WTC11 (cell line): ENCODE measurements around the gene RNF214. TPM values are rescaled to one million over a fixed set of nuclear protein-coding genes. Genes with fewer than 3 reads are reported as not detected.

Source experiments
- ATAC-seq: fragments of 200-7000 bp; cut with Tn5 transposase; 2 replicates; pipeline ENCODE4 v1.10.0; 2021; ENCODE audit warnings: mild to moderate bottlenecking, moderate library complexity
- CTCF ChIA-PET: fragments of 300-600 bp; sonication (Branson Sonifier 250); formaldehyde crosslinking; loops from one replicate; lab custom pipeline; 2021; ENCODE audit warnings: antibody characterized with exemption; lab: Charles Lee
- POLR2A ChIA-PET: fragments of 350-600 bp; sonication (Branson Sonifier 250); formaldehyde crosslinking; loops from one replicate; lab custom pipeline; 2021; ENCODE audit warnings: antibody characterized with exemption; lab: Charles Lee
- DNase-seq: peaks from one replicate; pipeline ENCODE4 v3.0.0; 2021; ENCODE audit warnings: low spot score
- H3K27ac Mint-ChIP-seq: 2 replicates; pipeline ENCODE4 v1.8.0; 2021; ENCODE audit warnings: mixed read lengths
- H3K27me3 Mint-ChIP-seq: 2 replicates; pipeline ENCODE4 v1.8.0; 2021; ENCODE audit warnings: low read depth, mild to moderate bottlenecking, moderate library complexity, mixed read lengths
- H3K36me3 Mint-ChIP-seq: 2 replicates; pipeline ENCODE4 v1.8.0; 2021; ENCODE audit warnings: mixed read lengths
- H3K4me1 Mint-ChIP-seq: 2 replicates; pipeline ENCODE4 v1.8.0; 2022; ENCODE audit warnings: mixed read lengths
- H3K4me3 Mint-ChIP-seq: 2 replicates; pipeline ENCODE4 v1.8.0; 2021; ENCODE audit warnings: mild to moderate bottlenecking, moderate library complexity, mixed read lengths
- H3K9me3 Mint-ChIP-seq: 2 replicates; pipeline ENCODE4 v1.8.0; 2021; ENCODE audit warnings: mixed read lengths
- AR ChIP-seq: fragments of 250-450 bp; sonication (Bioruptor Pico); IDR thresholded peaks from 2 replicates; pipeline ENCODE4 v1.9.0; 2021; ENCODE audit warnings: mild to moderate bottlenecking
- ATF1 ChIP-seq: sonication (generic); formaldehyde crosslinking; IDR thresholded peaks from 2 replicates; pipeline ENCODE4 v1.8.1; 2023; ENCODE audit warnings: mild to moderate bottlenecking, moderate library complexity, missing genetic modification reagents
- CREB1 ChIP-seq: sonication (generic); formaldehyde crosslinking; IDR thresholded peaks from 2 replicates; pipeline ENCODE4 v1.8.0; 2023; ENCODE audit warnings: mild to moderate bottlenecking, missing genetic modification reagents
- EMX1 ChIP-seq: fragments of 250-450 bp; sonication (Bioruptor Pico); IDR thresholded peaks from 2 replicates; pipeline ENCODE4 v1.8.0; 2021; ENCODE audit warnings: mild to moderate bottlenecking
- ERG ChIP-seq: fragments of 250-450 bp; sonication (Bioruptor Pico); IDR thresholded peaks from 2 replicates; pipeline ENCODE4 v1.8.0; 2021; ENCODE audit warnings: mild to moderate bottlenecking
- FOXJ3 ChIP-seq: sonication (generic); formaldehyde crosslinking; IDR thresholded peaks from 2 replicates; pipeline ENCODE4 v1.9.0; 2021; ENCODE audit warnings: missing genetic modification reagents, mild to moderate bottlenecking, borderline replicate concordance
- HMGA2 ChIP-seq: fragments of 250-450 bp; sonication (Bioruptor Pico); IDR thresholded peaks from 2 replicates; pipeline ENCODE4 v1.4.0; 2021; ENCODE audit warnings: mild to moderate bottlenecking, moderate library complexity
- KAT7 ChIP-seq: sonication (generic); formaldehyde crosslinking; IDR thresholded peaks from 2 replicates; pipeline ENCODE4 v1.8.1; 2023; ENCODE audit warnings: missing genetic modification reagents, mild to moderate bottlenecking, borderline replicate concordance
- MYBL2 ChIP-seq: sonication (generic); formaldehyde crosslinking; IDR thresholded peaks from 2 replicates; pipeline ENCODE4 v1.8.1; 2023; ENCODE audit warnings: mild to moderate bottlenecking, moderate library complexity, missing genetic modification reagents
- NFATC4 ChIP-seq: fragments of 250-450 bp; sonication (Bioruptor Pico); IDR thresholded peaks from 2 replicates; pipeline ENCODE4 v1.9.0; 2021; ENCODE audit warnings: mild to moderate bottlenecking
- OVOL2 ChIP-seq: fragments of 250-450 bp; sonication (Bioruptor Pico); IDR thresholded peaks from 2 replicates; pipeline ENCODE4 v1.9.0; 2021; ENCODE audit warnings: mild to moderate bottlenecking, borderline replicate concordance
- SMAD4 ChIP-seq: sonication (generic); formaldehyde crosslinking; IDR thresholded peaks from 2 replicates; pipeline ENCODE4 v1.8.0; 2022; ENCODE audit warnings: mild to moderate bottlenecking, missing genetic modification reagents
- SOX15 ChIP-seq: fragments of 250-450 bp; sonication (Bioruptor Pico); IDR thresholded peaks from 2 replicates; pipeline ENCODE4 v1.9.0; 2021; ENCODE audit warnings: mild to moderate bottlenecking
- ZNF423 ChIP-seq: fragments of 250-450 bp; sonication (Bioruptor Pico); IDR thresholded peaks from 2 replicates; pipeline ENCODE4 v2.1.2; 2022; ENCODE audit warnings: mild to moderate bottlenecking, moderate library complexity
- total RNA-seq: library from RNA; stranded (reverse); gene quantifications from 3 replicates; pipeline ENCODE4 v1.2.3, GENCODE V29; 2021
- TF ChIP-seq, protein P1 (sequence below): sonication (generic); formaldehyde crosslinking; IDR thresholded peaks from 2 replicates; pipeline ENCODE4 v1.8.1; 2022; ENCODE audit warnings: mild to moderate bottlenecking, missing genetic modification reagents, moderate library complexity, borderline replicate concordance
- TF ChIP-seq, protein P2 (sequence below): sonication (generic); formaldehyde crosslinking; conservative IDR thresholded peaks from 2 replicates; pipeline ENCODE4 v1.8.1; 2022; ENCODE audit warnings: mild to moderate bottlenecking, missing genetic modification reagents
- TF ChIP-seq, protein P3 (sequence below): sonication (generic); formaldehyde crosslinking; IDR thresholded peaks from 2 replicates; pipeline ENCODE4 v1.8.0; 2023; ENCODE audit warnings: mild to moderate bottlenecking, missing genetic modification reagents
- TF ChIP-seq, protein P4 (sequence below): sonication (generic); formaldehyde crosslinking; IDR thresholded peaks from 2 replicates; pipeline ENCODE4 v1.8.1; 2022; ENCODE audit warnings: missing genetic modification reagents, borderline replicate concordance

RNF214 gene
- total RNA-seq, 1 experiment from 2014 or later: 35.4 TPM

GRCh38 chr11:117212697-117213355 lies 19.6 kb upstream of the RNF214 start (continued):
- no peak for TF ChIP-seq AR
- TF ChIP-seq, protein P1, sequence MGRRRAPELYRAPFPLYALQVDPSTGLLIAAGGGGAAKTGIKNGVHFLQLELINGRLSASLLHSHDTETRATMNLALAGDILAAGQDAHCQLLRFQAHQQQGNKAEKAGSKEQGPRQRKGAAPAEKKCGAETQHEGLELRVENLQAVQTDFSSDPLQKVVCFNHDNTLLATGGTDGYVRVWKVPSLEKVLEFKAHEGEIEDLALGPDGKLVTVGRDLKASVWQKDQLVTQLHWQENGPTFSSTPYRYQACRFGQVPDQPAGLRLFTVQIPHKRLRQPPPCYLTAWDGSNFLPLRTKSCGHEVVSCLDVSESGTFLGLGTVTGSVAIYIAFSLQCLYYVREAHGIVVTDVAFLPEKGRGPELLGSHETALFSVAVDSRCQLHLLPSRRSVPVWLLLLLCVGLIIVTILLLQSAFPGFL (CRISPR knock-in tag): no peak
- TF ChIP-seq FOXJ3 (CRISPR knock-in tag): no peak
- TF ChIP-seq, protein P2, sequence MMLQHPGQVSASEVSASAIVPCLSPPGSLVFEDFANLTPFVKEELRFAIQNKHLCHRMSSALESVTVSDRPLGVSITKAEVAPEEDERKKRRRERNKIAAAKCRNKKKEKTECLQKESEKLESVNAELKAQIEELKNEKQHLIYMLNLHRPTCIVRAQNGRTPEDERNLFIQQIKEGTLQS (CRISPR knock-in tag): no peak
- TF ChIP-seq CREB1: no peak
- no peak for TF ChIP-seq ERG (CRISPR knock-in tag)
- no peak for TF ChIP-seq SMAD4
- TF ChIP-seq NFATC4 (CRISPR knock-in tag): no peak
- no peak for TF ChIP-seq OVOL2 (CRISPR knock-in tag)
- TF ChIP-seq, all 79 proteins: peak for 0

DNA sequence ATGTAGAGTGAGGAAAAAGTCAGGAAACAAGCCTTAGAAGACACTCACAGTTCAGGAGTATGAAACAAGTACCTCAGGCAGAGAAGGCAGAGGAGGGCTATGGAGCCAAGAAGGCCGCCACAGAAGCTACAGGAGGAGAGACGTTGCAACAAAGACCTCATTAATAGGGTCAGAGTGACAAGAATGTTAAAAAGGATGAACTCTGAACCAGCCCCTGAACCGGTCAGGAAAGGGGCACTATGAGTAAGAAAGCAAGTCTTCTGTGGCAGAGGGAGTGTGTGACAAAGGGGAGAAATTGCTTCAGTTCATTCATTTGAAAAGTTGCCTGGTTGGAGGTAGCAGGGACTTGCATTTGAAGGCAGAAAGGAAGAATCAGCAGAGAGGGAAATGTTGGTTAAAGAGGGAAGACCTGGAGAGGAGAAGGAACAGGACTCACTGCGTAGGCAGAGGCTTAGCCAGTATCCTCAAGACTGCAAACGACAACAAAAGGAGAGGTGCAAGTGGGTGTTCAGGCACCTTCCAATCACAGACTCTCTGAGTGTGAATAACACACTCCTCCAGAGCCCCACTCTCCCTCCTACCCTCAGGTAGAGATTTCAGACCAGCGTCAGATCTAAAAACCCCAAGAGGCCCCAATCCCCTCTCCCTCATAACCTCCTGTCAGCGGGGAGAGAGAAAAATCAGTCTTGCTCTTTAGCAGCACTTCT lies 17.9 kb upstream of the RNF214 start:
- no peaks in the 10 kb centered on the region for H3K27me3 Mint-ChIP-seq
- ChIA-PET CTCF (interaction anchor here (0.5 to 0.7 kb wide), 2 partner anchors 11 to 121 kb away, joined by 3 read pairs; no protein-coding TSS in a partner anchor), POLR2A (no interaction called here)
- H3K9me3 Mint-ChIP-seq: no peaks in the 10 kb centered on the region
- peaks cover 14% of the 10 kb centered on the region for H3K36me3 Mint-ChIP-seq
- no peak for ATAC-seq
- H3K4me3 Mint-ChIP-seq: no peak overlapping the region
- H3K27ac Mint-ChIP-seq: no peak overlapping the region
- no peak for DNase-seq
- no peaks in the 10 kb centered on the region for H3K4me1 Mint-ChIP-seq
- no peak for TF ChIP-seq ZNF423 (CRISPR knock-in tag)
- no peak for TF ChIP-seq MYBL2
- no peak for TF ChIP-seq SOX15
- TF ChIP-seq KAT7: no peak
- no peak for TF ChIP-seq HMGA2 (CRISPR knock-in tag)
- TF ChIP-seq, protein P3, sequence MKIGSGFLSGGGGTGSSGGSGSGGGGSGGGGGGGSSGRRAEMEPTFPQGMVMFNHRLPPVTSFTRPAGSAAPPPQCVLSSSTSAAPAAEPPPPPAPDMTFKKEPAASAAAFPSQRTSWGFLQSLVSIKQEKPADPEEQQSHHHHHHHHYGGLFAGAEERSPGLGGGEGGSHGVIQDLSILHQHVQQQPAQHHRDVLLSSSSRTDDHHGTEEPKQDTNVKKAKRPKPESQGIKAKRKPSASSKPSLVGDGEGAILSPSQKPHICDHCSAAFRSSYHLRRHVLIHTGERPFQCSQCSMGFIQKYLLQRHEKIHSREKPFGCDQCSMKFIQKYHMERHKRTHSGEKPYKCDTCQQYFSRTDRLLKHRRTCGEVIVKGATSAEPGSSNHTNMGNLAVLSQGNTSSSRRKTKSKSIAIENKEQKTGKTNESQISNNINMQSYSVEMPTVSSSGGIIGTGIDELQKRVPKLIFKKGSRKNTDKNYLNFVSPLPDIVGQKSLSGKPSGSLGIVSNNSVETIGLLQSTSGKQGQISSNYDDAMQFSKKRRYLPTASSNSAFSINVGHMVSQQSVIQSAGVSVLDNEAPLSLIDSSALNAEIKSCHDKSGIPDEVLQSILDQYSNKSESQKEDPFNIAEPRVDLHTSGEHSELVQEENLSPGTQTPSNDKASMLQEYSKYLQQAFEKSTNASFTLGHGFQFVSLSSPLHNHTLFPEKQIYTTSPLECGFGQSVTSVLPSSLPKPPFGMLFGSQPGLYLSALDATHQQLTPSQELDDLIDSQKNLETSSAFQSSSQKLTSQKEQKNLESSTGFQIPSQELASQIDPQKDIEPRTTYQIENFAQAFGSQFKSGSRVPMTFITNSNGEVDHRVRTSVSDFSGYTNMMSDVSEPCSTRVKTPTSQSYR (CRISPR knock-in tag): no peak
- TF ChIP-seq, protein P2 (CRISPR knock-in tag): no peak
- TF ChIP-seq, protein P4, sequence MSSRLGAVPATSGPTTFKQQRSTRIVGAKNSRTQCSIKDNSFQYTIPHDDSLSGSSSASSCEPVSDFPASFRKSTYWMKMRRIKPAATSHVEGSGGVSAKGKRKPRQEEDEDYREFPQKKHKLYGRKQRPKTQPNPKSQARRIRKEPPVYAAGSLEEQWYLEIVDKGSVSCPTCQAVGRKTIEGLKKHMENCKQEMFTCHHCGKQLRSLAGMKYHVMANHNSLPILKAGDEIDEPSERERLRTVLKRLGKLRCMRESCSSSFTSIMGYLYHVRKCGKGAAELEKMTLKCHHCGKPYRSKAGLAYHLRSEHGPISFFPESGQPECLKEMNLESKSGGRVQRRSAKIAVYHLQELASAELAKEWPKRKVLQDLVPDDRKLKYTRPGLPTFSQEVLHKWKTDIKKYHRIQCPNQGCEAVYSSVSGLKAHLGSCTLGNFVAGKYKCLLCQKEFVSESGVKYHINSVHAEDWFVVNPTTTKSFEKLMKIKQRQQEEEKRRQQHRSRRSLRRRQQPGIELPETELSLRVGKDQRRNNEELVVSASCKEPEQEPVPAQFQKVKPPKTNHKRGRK (CRISPR knock-in tag): no peak
- no peak for TF ChIP-seq ERG (CRISPR knock-in tag)
- no peak for TF ChIP-seq ATF1 (CRISPR knock-in tag)
- TF ChIP-seq AR: no peak
- TF ChIP-seq EMX1 (CRISPR knock-in tag): no peak
